Measurements from ENCODE around the gene ATAD1.

The ATAD1 gene

GRCh38 chr10:87765666-87766376 is 52.2 kb downstream of the ATAD1 start:
- intact Hi-C loops (cut with micrococcal nuclease), result no loop called here
- no peaks in the 10 kb centered on the region for H3K9me3 Mint-ChIP-seq
- no peak overlapping the region for H3K4me3 Mint-ChIP-seq
- H3K27ac Mint-ChIP-seq, result no peak overlapping the region
- H3K4me1 Mint-ChIP-seq (ENCODE audit: low read depth), result peaks cover 14% of the 10 kb centered on the region
- no peaks in the 10 kb centered on the region for H3K27me3 Mint-ChIP-seq
- peaks cover 41% of the 10 kb centered on the region for H3K36me3 Mint-ChIP-seq (ENCODE audit: low read depth)

- Mint-ChIP-seq H3K4me1 (ENCODE audit: low read depth) (peaks cover 20% of the 10 kb centered on the region), H3K36me3 (ENCODE audit: low read depth) (peaks cover 35% of the 10 kb centered on the region), H3K9me3 (no peaks in the 10 kb centered on the region), H3K27me3 (no peaks in the 10 kb centered on the region), H3K27ac (no peak overlapping the region), H3K4me3 (no peak overlapping the region)
- intact Hi-C loops (cut with micrococcal nuclease), result no loop called here
These were observed 53.7 kb downstream of the ATAD1 start for GRCh38 chr10:87764072-87764934.

GRCh38 chr10:87763086-87763861 is 54.8 kb downstream of the ATAD1 start:
- peaks cover 20% of the 10 kb centered on the region for H3K4me1 Mint-ChIP-seq (ENCODE audit: low read depth)
- H3K27me3 Mint-ChIP-seq, result no peaks in the 10 kb centered on the region
- intact Hi-C loops (cut with micrococcal nuclease), result no loop called here
- peaks cover 32% of the 10 kb centered on the region for H3K36me3 Mint-ChIP-seq (ENCODE audit: low read depth)
- H3K27ac Mint-ChIP-seq, result no peak overlapping the region
- H3K4me3 Mint-ChIP-seq, result no peak overlapping the region
- no peaks in the 10 kb centered on the region for H3K9me3 Mint-ChIP-seq

- Mint-ChIP-seq H3K27me3 (no peaks in the 10 kb centered on the region), H3K36me3 (ENCODE audit: low read depth) (peaks cover 28% of the 10 kb centered on the region), H3K4me3 (no peak overlapping the region), H3K4me1 (ENCODE audit: low read depth) (peaks cover 14% of the 10 kb centered on the region), H3K9me3 (no peaks in the 10 kb centered on the region), H3K27ac (no peak overlapping the region)
- intact Hi-C loops (cut with micrococcal nuclease), result no loop called here
These were observed 56.1 kb downstream of the ATAD1 start for GRCh38 chr10:87761892-87762291.

GRCh38 chr10:87761153-87761552 is 56.9 kb downstream of the ATAD1 start:
- no peaks in the 10 kb centered on the region for H3K9me3 Mint-ChIP-seq
- peaks cover 14% of the 10 kb centered on the region for H3K4me1 Mint-ChIP-seq (ENCODE audit: low read depth)
- H3K27me3 Mint-ChIP-seq, result no peaks in the 10 kb centered on the region
- intact Hi-C loops (cut with micrococcal nuclease), result no loop called here
- no peak overlapping the region for H3K4me3 Mint-ChIP-seq
- H3K36me3 Mint-ChIP-seq (ENCODE audit: low read depth), result peaks cover 26% of the 10 kb centered on the region
- H3K27ac Mint-ChIP-seq, result no peak overlapping the region

GRCh38 chr10:87760195-87760905 is 57.7 kb downstream of the ATAD1 start:
- no peak overlapping the region for H3K4me3 Mint-ChIP-seq
- no peak overlapping the region for H3K27ac Mint-ChIP-seq
- no peaks in the 10 kb centered on the region for H3K9me3 Mint-ChIP-seq
- intact Hi-C loops (cut with micrococcal nuclease), result no loop called here
- no peaks in the 10 kb centered on the region for H3K27me3 Mint-ChIP-seq
- H3K36me3 Mint-ChIP-seq (ENCODE audit: low read depth), result peaks cover 28% of the 10 kb centered on the region
- H3K4me1 Mint-ChIP-seq (ENCODE audit: low read depth), result peaks cover 14% of the 10 kb centered on the region

GRCh38 chr10:87759551-87759950 is 58.5 kb downstream of the ATAD1 start:
- Mint-ChIP-seq H3K27ac (no peak overlapping the region), H3K36me3 (ENCODE audit: low read depth) (peaks cover 27% of the 10 kb centered on the region), H3K4me3 (no peak overlapping the region), H3K4me1 (ENCODE audit: low read depth) (peaks cover 14% of the 10 kb centered on the region), H3K27me3 (no peaks in the 10 kb centered on the region), H3K9me3 (no peaks in the 10 kb centered on the region)
- intact Hi-C loops (cut with micrococcal nuclease), result no loop called here

GRCh38 chr10:87757685-87758084 is 60.3 kb downstream of the ATAD1 start:
- no peak overlapping the region for H3K4me3 Mint-ChIP-seq
- H3K36me3 Mint-ChIP-seq (ENCODE audit: low read depth), result peaks cover 38% of the 10 kb centered on the region
- peaks cover 14% of the 10 kb centered on the region for H3K4me1 Mint-ChIP-seq (ENCODE audit: low read depth)
- H3K27me3 Mint-ChIP-seq, result no peaks in the 10 kb centered on the region
- intact Hi-C loops (cut with micrococcal nuclease), result no loop called here
- no peak overlapping the region for H3K27ac Mint-ChIP-seq
- no peaks in the 10 kb centered on the region for H3K9me3 Mint-ChIP-seq

- H3K9me3 Mint-ChIP-seq, result no peaks in the 10 kb centered on the region
- no peak overlapping the region for H3K27ac Mint-ChIP-seq
- H3K36me3 Mint-ChIP-seq (ENCODE audit: low read depth), result peaks cover 43% of the 10 kb centered on the region
- H3K4me3 Mint-ChIP-seq, result no peak overlapping the region
- H3K27me3 Mint-ChIP-seq, result no peaks in the 10 kb centered on the region
- intact Hi-C loops (cut with micrococcal nuclease), result no loop called here
- no peaks in the 10 kb centered on the region for H3K4me1 Mint-ChIP-seq (ENCODE audit: low read depth)
These were observed 63.8 kb downstream of the ATAD1 start for GRCh38 chr10:87753995-87754866.

GRCh38 chr10:87752566-87752965 is 65.5 kb downstream of the ATAD1 start:
- Mint-ChIP-seq H3K9me3 (no peaks in the 10 kb centered on the region), H3K4me3 (no peak overlapping the region), H3K27ac (no peak overlapping the region), H3K4me1 (ENCODE audit: low read depth) (no peaks in the 10 kb centered on the region), H3K36me3 (ENCODE audit: low read depth) (peaks cover 44% of the 10 kb centered on the region), H3K27me3 (no peaks in the 10 kb centered on the region)
- intact Hi-C loops (cut with micrococcal nuclease), result no loop called here

- H3K36me3 Mint-ChIP-seq (ENCODE audit: low read depth), result peaks cover 40% of the 10 kb centered on the region
- no peaks in the 10 kb centered on the region for H3K27me3 Mint-ChIP-seq
- intact Hi-C loops (cut with micrococcal nuclease), result no loop called here
- no peak overlapping the region for H3K4me3 Mint-ChIP-seq
- H3K9me3 Mint-ChIP-seq, result no peaks in the 10 kb centered on the region
- no peaks in the 10 kb centered on the region for H3K4me1 Mint-ChIP-seq (ENCODE audit: low read depth)
- H3K27ac Mint-ChIP-seq, result no peak overlapping the region
These were observed 66.8 kb downstream of the ATAD1 start for GRCh38 chr10:87751274-87751673.

GRCh38 chr10:87750817-87751216 is 67.2 kb downstream of the ATAD1 start:
- Mint-ChIP-seq H3K36me3 (ENCODE audit: low read depth) (peaks cover 36% of the 10 kb centered on the region), H3K27ac (no peak overlapping the region), H3K27me3 (no peaks in the 10 kb centered on the region), H3K4me3 (no peak overlapping the region), H3K9me3 (no peaks in the 10 kb centered on the region), H3K4me1 (ENCODE audit: low read depth) (no peaks in the 10 kb centered on the region)
- intact Hi-C loops (cut with micrococcal nuclease), result no loop called here
